ENCODE measurements around the gene PRKCQ.

- TF ChIP-seq CTCF (optimal IDR thresholded peaks at IDR 0.05 in 1 of 3, IDR thresholded peaks at IDR 0.05 in 1 of 3, conservative IDR thresholded peaks at IDR 0.05 in 1 of 3; ENCODE audit: extremely low read depth in 1 of 3, insufficient read depth in 2 of 3, low read length in 3 of 3) (no peak), EZH2 (IDR thresholded peaks at IDR 0.05; ENCODE audit: low read length) (no peak)
These were observed 1.7 kb upstream of the PRKCQ start for GRCh38 chr10:6581778-6582228.

Measured in keratinocyte (primary cell).